K562 (cell line): ENCODE results near the gene CDK5RAP3.

Experiments used
- ID3 ChIP-seq, 2 experiments: fragments of 250-450 bp in 1 of 2; fragments of 450-650 bp in 1 of 2; sonication (Bioruptor Pico) in 1 of 2; IDR thresholded peaks; 2 replicates each; pipeline versions ENCODE4 v1.6.1 to v1.8.0; 2016 to 2021; ENCODE audit warnings: mild to moderate bottlenecking in 2 of 2, moderate library complexity in 2 of 2, missing compliant biosample characterization in 1 of 2, missing genetic modification characterization in 1 of 2
- POLR2A ChIP-seq: fragments of 450-650 bp; conservative IDR thresholded peaks from 2 replicates; pipeline ENCODE4 v1.6.1; 2016
- POLR2AphosphoS5 ChIP-seq: IDR thresholded peaks from 2 replicates; pipeline ENCODE4 v1.6.1; 2011; ENCODE audit warnings: mild to moderate bottlenecking, low read depth, low read length, moderate library complexity; ENCODE audit not compliant: control insufficient read depth, insufficient read depth
- TF ChIP-seq, protein P1 (sequence below): fragments of 250-450 bp; sonication (Bioruptor Pico); IDR thresholded peaks from 2 replicates; pipeline ENCODE4 v1.5.0; 2021; ENCODE audit warnings: mild to moderate bottlenecking, moderate library complexity

DNA sequence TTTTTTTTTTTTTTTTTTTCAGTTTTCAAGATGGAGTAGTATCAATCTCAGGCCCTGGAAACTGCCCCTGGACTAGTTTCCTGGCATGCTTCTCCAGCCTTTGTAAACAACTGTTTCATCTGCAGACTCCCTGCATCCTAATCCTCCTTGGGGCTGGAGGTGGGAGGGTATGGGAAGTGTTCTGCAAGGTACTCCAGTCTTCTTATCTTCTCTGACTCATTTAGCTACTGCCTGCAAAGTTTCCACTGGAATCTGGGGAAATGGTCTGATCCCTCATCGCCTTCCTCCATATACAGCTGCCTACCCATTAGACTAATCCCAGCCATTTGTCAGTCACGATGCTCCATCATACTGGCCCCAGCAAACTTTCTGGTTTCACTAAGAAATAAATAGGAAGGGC lies 45.2 kb downstream of the CDK5RAP3 start:
- no peak for TF ChIP-seq POLR2AphosphoS5
- TF ChIP-seq, protein P1, sequence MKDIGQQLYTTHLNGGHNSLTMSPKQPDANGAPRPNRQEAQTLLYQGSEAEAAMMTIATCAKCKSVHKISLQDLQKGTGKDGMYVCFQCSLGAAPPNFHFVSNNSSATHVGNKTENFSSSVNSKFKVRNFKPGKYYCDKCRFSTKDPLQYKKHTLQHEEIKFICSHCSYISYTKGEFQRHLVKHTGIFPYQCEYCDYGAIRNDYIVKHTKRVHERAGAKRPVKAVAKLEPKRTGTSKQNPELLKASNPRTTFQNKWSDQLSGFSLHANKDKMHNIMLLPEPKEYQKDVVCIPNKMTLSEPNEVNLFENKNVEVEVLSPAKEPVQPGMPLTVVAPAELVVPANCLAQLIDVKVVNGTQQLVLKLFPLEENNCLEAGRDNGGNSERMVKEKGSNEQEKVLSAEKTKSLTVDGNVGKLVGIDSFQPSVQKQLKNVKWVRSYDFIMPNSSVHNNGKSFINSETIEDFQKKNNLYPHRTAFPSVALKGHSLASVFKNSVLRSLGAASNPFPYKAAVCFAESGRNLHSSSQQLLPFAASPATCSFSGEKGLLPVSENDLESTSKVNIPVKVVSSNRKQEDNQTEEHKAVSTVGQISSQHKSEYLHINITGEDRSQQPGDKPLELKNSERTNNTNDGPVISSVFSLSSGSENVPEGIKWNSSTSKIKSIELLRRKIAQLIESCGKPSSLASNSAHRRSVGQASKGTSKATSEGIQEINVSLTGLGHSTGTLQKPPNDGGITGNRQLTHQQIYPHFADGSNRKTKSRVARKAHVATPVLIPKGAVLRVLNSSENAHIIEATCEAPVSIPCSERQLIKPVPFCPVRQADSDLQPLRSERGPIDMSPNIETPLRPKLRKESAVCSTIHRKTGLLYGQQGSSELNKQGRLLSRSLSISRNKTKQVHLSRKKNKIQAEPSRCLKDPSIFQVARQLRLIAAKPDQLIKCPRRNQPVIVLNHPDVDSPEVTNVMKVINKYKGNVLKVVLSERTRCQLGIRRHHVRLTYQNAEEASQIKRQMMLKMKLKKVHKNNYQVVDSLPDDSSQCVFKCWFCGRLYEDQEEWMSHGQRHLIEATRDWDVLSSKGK (CRISPR knock-in tag): no peak
- TF ChIP-seq POLR2A: no peak
- no peak for TF ChIP-seq ID3 (CRISPR knock-in tag; IDR thresholded peaks at IDR 0.05)
- no peak for TF ChIP-seq ID3 (tag; IDR thresholded peaks at IDR 0.05)
